Gastrocnemius medialis (tissue), 4 donors: ENCODE data around the gene HBEGF. TPM values are rescaled to one million over a fixed set of nuclear protein-coding genes. Genes with fewer than 3 reads are reported as not detected.
A peak's percentile ranks its signal among the peaks of the same experiment; 100 is the strongest.

Experiments
- ATAC-seq, 2 donors: fragments of 150-250 bp; one replicate each; pipeline ENCODE4 v1.9.1; 2016
- DNase-seq, 2 donors: peaks; one replicate each; pipeline ENCODE4 v3.0.0-alpha.2; 2019
- H3K27ac ChIP-seq, 4 donors: fragments of 200-600 bp; sonication (generic); 1 replicate in 1 of 4; 2 replicates in 3 of 4; pipeline ENCODE4 v1.5.1; 2016 to 2018; ENCODE audit warnings: mild to moderate bottlenecking in 2 of 4, moderate library complexity in 1 of 4
- H3K27me3 ChIP-seq, 3 donors: fragments of 200-600 bp; sonication (generic) in 2 of 3; 1 replicate in 1 of 3; 2 replicates in 2 of 3; pipeline versions ENCODE4 v1.5.1 to v1.6.0; 2016 to 2019; ENCODE audit warnings: mild to moderate bottlenecking in 1 of 3, moderate library complexity in 1 of 3
- H3K36me3 ChIP-seq, 2 donors: fragments of 200-600 bp; sonication (generic) in 1 of 2; one replicate each; pipeline ENCODE4 v1.5.1; 2017 to 2018
- H3K4me1 ChIP-seq, 2 donors: fragments of 200-600 bp; sonication (generic) in 1 of 2; one replicate each; pipeline ENCODE4 v1.5.1; 2016 to 2017; ENCODE audit warnings: mild to moderate bottlenecking in 2 of 2
- H3K4me3 ChIP-seq, 4 donors: fragments of 200-600 bp; sonication (generic) in 3 of 4; 1 replicate in 1 of 4; 2 replicates in 3 of 4; pipeline ENCODE4 v1.5.1; 2016 to 2019; ENCODE audit warnings: mild to moderate bottlenecking in 2 of 4
- H3K9me3 ChIP-seq, 3 donors: fragments of 200-600 bp; sonication (generic) in 2 of 3; 1 replicate in 1 of 3; 2 replicates in 2 of 3; pipeline ENCODE4 v1.5.1; 2016 to 2019
- CTCF ChIP-seq, 5 experiments: fragments of 450-650 bp in 3 of 5; fragments of 200-600 bp in 2 of 5; sonication (generic) in 2 of 5; IDR thresholded peaks in 4 of 5; conservative IDR thresholded peaks in 1 of 5; 1 replicate in 4 of 5; 2 replicates in 1 of 5; pipeline ENCODE4 v1.5.1; 2016 to 2019; ENCODE audit warnings: antibody characterized with exemption in 5 of 5, mild to moderate bottlenecking in 3 of 5, moderate library complexity in 3 of 5
- POLR2A ChIP-seq, 2 donors: fragments of 450-650 bp; IDR thresholded peaks; one replicate each; pipeline ENCODE4 v1.6.1; 2017; ENCODE audit warnings: antibody characterized with exemption in 2 of 2, mild to moderate bottlenecking in 2 of 2, moderate library complexity in 2 of 2
- in situ Hi-C, 4 donors: fragments of 200-750 bp; cut with MboI; loops; one replicate each; pipeline versions ENCODE4 v1.15.0 to v1.8.0; 2017; ENCODE audit warnings: low sequenced_read_pairs in 4 of 4
- intact Hi-C: fragments of 100-400 bp; cut with DNase I; formaldehyde crosslinking; loops from one replicate; pipeline ENCODE4 v1.15.1; 2023; ENCODE audit warnings: low total_unique reads
- total RNA-seq, 4 donors: library from RNA; depleted of rRNA; stranded (reverse); fragments of >200 nt; gene quantifications; one replicate each; pipeline versions ENCODE4 v1.1.0 to v1.2.3, GENCODE V29; 2016

The HBEGF gene
- total RNA-seq, 4 donors from 2014 or later = 5.3 to 22.2 (median 17.6) TPM

GRCh38 chr5:140362875-140363630 is 16.6 kb upstream of the HBEGF start:
- peak; percentile 55 to 57 for DNase-seq
- peak overlapping the region in 2 of 4 donors; percentile 33 to 39 for H3K4me3 ChIP-seq
- in situ Hi-C loops (loop anchor here in 1 of 4 donors (25.0 kb wide), 1 partner anchor 576 kb away; the partner anchor contains the start of gene PSD2), intact Hi-C loops (no loop called here)
- H3K4me1 ChIP-seq = no peaks in the 10 kb centered on the region
- H3K27me3 ChIP-seq = no peaks in the 10 kb centered on the region
- peak; percentile 59 to 77 for ATAC-seq
- H3K9me3 ChIP-seq = no peaks in the 10 kb centered on the region
- no peaks in the 10 kb centered on the region for H3K36me3 ChIP-seq
- no peak for TF ChIP-seq POLR2A (IDR thresholded peaks at IDR 0.05)
- peak; percentile 74 to 92 (median 84) for TF ChIP-seq CTCF (IDR thresholded peaks at IDR 0.05 in 4 of 5, conservative IDR thresholded peaks at IDR 0.05 in 1 of 5)
- H3K27ac ChIP-seq = no peak overlapping the region

- peaks cover 3 to 6% of the 10 kb centered on the region in 2 donors for H3K4me1 ChIP-seq
- no peak overlapping the region for H3K4me3 ChIP-seq
- H3K27ac ChIP-seq = no peak overlapping the region
- DNase-seq = no peak
- ATAC-seq = no peak
- H3K36me3 ChIP-seq = no peaks in the 10 kb centered on the region
- TF ChIP-seq CTCF (IDR thresholded peaks at IDR 0.05 in 4 of 5, conservative IDR thresholded peaks at IDR 0.05 in 1 of 5) (no peak), POLR2A (IDR thresholded peaks at IDR 0.05) (no peak)
- intact Hi-C loops = no loop called here
- in situ Hi-C loops = loop anchor here in 1 of 4 donors (25.0 kb wide), 1 partner anchor 575 kb away; the partner anchor contains the start of gene PSD2
- no peaks in the 10 kb centered on the region for H3K9me3 ChIP-seq
- H3K27me3 ChIP-seq = no peaks in the 10 kb centered on the region
These were observed 15.9 kb upstream of the HBEGF start for GRCh38 chr5:140362311-140362710.

- Histone ChIP-seq H3K4me3 (no peak overlapping the region), H3K27ac (no peak overlapping the region), H3K27me3 (no peaks in the 10 kb centered on the region), H3K9me3 (no peaks in the 10 kb centered on the region), H3K36me3 (no peaks in the 10 kb centered on the region), H3K4me1 (peaks cover 3 to 8% of the 10 kb centered on the region in 2 donors)
- DNase-seq = no peak
- TF ChIP-seq CTCF (IDR thresholded peaks at IDR 0.05 in 4 of 5, conservative IDR thresholded peaks at IDR 0.05 in 1 of 5) = no peak
- TF ChIP-seq POLR2A (IDR thresholded peaks at IDR 0.05) = no peak
- ATAC-seq = no peak
- intact Hi-C loops (no loop called here), in situ Hi-C loops (loop anchor here in 1 of 4 donors (25.0 kb wide), 1 partner anchor 575 kb away; the partner anchor contains the start of gene PSD2)
These were observed 15.5 kb upstream of the HBEGF start for GRCh38 chr5:140361901-140362300.

- Histone ChIP-seq H3K27me3 (no peaks in the 10 kb centered on the region), H3K4me1 (peaks cover 3 to 8% of the 10 kb centered on the region in 2 donors), H3K36me3 (no peaks in the 10 kb centered on the region), H3K27ac (no peak overlapping the region), H3K9me3 (no peaks in the 10 kb centered on the region), H3K4me3 (no peak overlapping the region)
- TF ChIP-seq POLR2A (IDR thresholded peaks at IDR 0.05) (no peak), CTCF (IDR thresholded peaks at IDR 0.05 in 4 of 5, conservative IDR thresholded peaks at IDR 0.05 in 1 of 5) (no peak)
- in situ Hi-C loops = loop anchor here in 1 of 4 donors (25.0 kb wide), 1 partner anchor 574 kb away; the partner anchor contains the start of gene PSD2
- intact Hi-C loops = no loop called here
- no peak for DNase-seq
- no peak for ATAC-seq
These were observed 14.5 kb upstream of the HBEGF start for GRCh38 chr5:140360681-140361479.
